ENCODE measurements around the gene HES5. TPM values are rescaled to one million over a fixed set of nuclear protein-coding genes. Genes with fewer than 3 reads are reported as not detected.

Gene HES5
- polyA plus RNA-seq, 2 donors, result 0.71 to 1.5 TPM

- 59 to 63% methylated on average over 11 of the region's 11 CpGs for WGBS, 2 donors
- peaks cover 18 to 56% of the 10 kb centered on the region in 2 donors for H3K4me1 ChIP-seq (ENCODE audit: control insufficient read depth in 2 of 2, insufficient read depth in 2 of 2, low read length in 1 of 2)
- no peaks in the 10 kb centered on the region for H3K27me3 ChIP-seq (ENCODE audit: control insufficient read depth in 1 of 2, insufficient read depth in 2 of 2, low read length in 2 of 2)
These were observed 3.3 kb upstream of the HES5 start for GRCh38 chr1:2533365-2533764.

GRCh38 chr1:2532485-2533160 lies 2.6 kb upstream of the HES5 start:
- 51 to 63% methylated on average over 20 to 23 of the region's 23 CpGs for WGBS, 2 donors
- peaks cover 25 to 61% of the 10 kb centered on the region in 2 donors for H3K4me1 ChIP-seq (ENCODE audit: control insufficient read depth in 2 of 2, insufficient read depth in 2 of 2, low read length in 1 of 2)

More at GRCh38 chr1:2533365-2533764, 3.3 kb upstream of the HES5 start:
- H3K27ac ChIP-seq (ENCODE audit: low read depth in 2 of 2, low read length in 1 of 2), result peak overlapping the region in 1 of 2 donors; percentile 43
- no peaks in the 10 kb centered on the region for H3K9me3 ChIP-seq (ENCODE audit: control insufficient read depth in 2 of 2, insufficient read depth in 1 of 2, low read depth in 1 of 2, low read length in 1 of 2)
- no peaks in the 10 kb centered on the region for H3K36me3 ChIP-seq (ENCODE audit: control insufficient read depth in 2 of 2, insufficient read depth in 2 of 2, low read length in 1 of 2)
- H3K4me3 ChIP-seq (ENCODE audit: low read depth in 1 of 2, low read length in 2 of 2), result no peak overlapping the region

GRCh38 chr1:2530513-2531361 lies 674 bp upstream of the HES5 start:
- WGBS, 2 donors, result 13 to 16% methylated on average over 21 to 30 of the region's 30 CpGs
- no peaks in the 10 kb centered on the region for H3K36me3 ChIP-seq (ENCODE audit: control insufficient read depth in 2 of 2, insufficient read depth in 2 of 2, low read length in 1 of 2)
- peak overlapping the region; percentile 44 to 45 for H3K4me3 ChIP-seq (ENCODE audit: low read depth in 1 of 2, low read length in 2 of 2)
- H3K4me1 ChIP-seq (ENCODE audit: control insufficient read depth in 2 of 2, insufficient read depth in 2 of 2, low read length in 1 of 2), result peaks cover 31 to 61% of the 10 kb centered on the region in 2 donors
- H3K27me3 ChIP-seq (ENCODE audit: control insufficient read depth in 1 of 2, insufficient read depth in 2 of 2, low read length in 2 of 2), result no peaks in the 10 kb centered on the region
- H3K27ac ChIP-seq (ENCODE audit: low read depth in 2 of 2, low read length in 1 of 2), result peak overlapping the region; percentile 50 to 65
- H3K9me3 ChIP-seq (ENCODE audit: control insufficient read depth in 2 of 2, insufficient read depth in 1 of 2, low read depth in 1 of 2, low read length in 1 of 2), result no peaks in the 10 kb centered on the region

More at GRCh38 chr1:2532485-2533160, 2.6 kb upstream of the HES5 start:
- H3K9me3 ChIP-seq (ENCODE audit: control insufficient read depth in 2 of 2, insufficient read depth in 1 of 2, low read depth in 1 of 2, low read length in 1 of 2), result no peaks in the 10 kb centered on the region
- no peaks in the 10 kb centered on the region for H3K27me3 ChIP-seq (ENCODE audit: control insufficient read depth in 1 of 2, insufficient read depth in 2 of 2, low read length in 2 of 2)
- no peaks in the 10 kb centered on the region for H3K36me3 ChIP-seq (ENCODE audit: control insufficient read depth in 2 of 2, insufficient read depth in 2 of 2, low read length in 1 of 2)
- H3K27ac ChIP-seq (ENCODE audit: low read depth in 2 of 2, low read length in 1 of 2), result peak overlapping the region in 1 of 2 donors; percentile 43
- no peak overlapping the region for H3K4me3 ChIP-seq (ENCODE audit: low read depth in 1 of 2, low read length in 2 of 2)

- Histone ChIP-seq H3K4me3 (ENCODE audit: low read depth in 1 of 2, low read length in 2 of 2) (peak overlapping the region; percentile 44 to 45), H3K27me3 (ENCODE audit: control insufficient read depth in 1 of 2, insufficient read depth in 2 of 2, low read length in 2 of 2) (no peaks in the 10 kb centered on the region), H3K4me1 (ENCODE audit: control insufficient read depth in 2 of 2, insufficient read depth in 2 of 2, low read length in 1 of 2) (peaks cover 35 to 61% of the 10 kb centered on the region in 2 donors), H3K27ac (ENCODE audit: low read depth in 2 of 2, low read length in 1 of 2) (peak overlapping the region; percentile 26 to 47), H3K36me3 (ENCODE audit: control insufficient read depth in 2 of 2, insufficient read depth in 2 of 2, low read length in 1 of 2) (no peaks in the 10 kb centered on the region), H3K9me3 (ENCODE audit: control insufficient read depth in 2 of 2, insufficient read depth in 1 of 2, low read depth in 1 of 2, low read length in 1 of 2) (no peaks in the 10 kb centered on the region)
- 4 to 7% methylated on average over 62 to 84 of the region's 84 CpGs for WGBS, 2 donors
These were observed 888 bp downstream of the HES5 start for GRCh38 chr1:2528966-2529783.

- Histone ChIP-seq H3K4me3 (ENCODE audit: low read depth in 1 of 2, low read length in 2 of 2) (peak overlapping the region in 1 of 2 donors; percentile 45), H3K36me3 (ENCODE audit: control insufficient read depth in 2 of 2, insufficient read depth in 2 of 2, low read length in 1 of 2) (no peaks in the 10 kb centered on the region), H3K4me1 (ENCODE audit: control insufficient read depth in 2 of 2, insufficient read depth in 2 of 2, low read length in 1 of 2) (peaks cover 37 to 61% of the 10 kb centered on the region in 2 donors), H3K27me3 (ENCODE audit: control insufficient read depth in 1 of 2, insufficient read depth in 2 of 2, low read length in 2 of 2) (no peaks in the 10 kb centered on the region), H3K27ac (ENCODE audit: low read depth in 2 of 2, low read length in 1 of 2) (no peak overlapping the region), H3K9me3 (ENCODE audit: control insufficient read depth in 2 of 2, insufficient read depth in 1 of 2, low read depth in 1 of 2, low read length in 1 of 2) (no peaks in the 10 kb centered on the region)
- 37 to 56% methylated on average over 10 of the region's 10 CpGs for WGBS, 2 donors
These were observed 1.5 kb downstream of the HES5 start for GRCh38 chr1:2528611-2528965.

GRCh38 chr1:2528016-2528415 lies 2.0 kb downstream of the HES5 start:
- Histone ChIP-seq H3K4me1 (ENCODE audit: control insufficient read depth in 2 of 2, insufficient read depth in 2 of 2, low read length in 1 of 2) (peaks cover 37 to 60% of the 10 kb centered on the region in 2 donors), H3K36me3 (ENCODE audit: control insufficient read depth in 2 of 2, insufficient read depth in 2 of 2, low read length in 1 of 2) (no peaks in the 10 kb centered on the region), H3K27me3 (ENCODE audit: control insufficient read depth in 1 of 2, insufficient read depth in 2 of 2, low read length in 2 of 2) (no peaks in the 10 kb centered on the region), H3K9me3 (ENCODE audit: control insufficient read depth in 2 of 2, insufficient read depth in 1 of 2, low read depth in 1 of 2, low read length in 1 of 2) (no peaks in the 10 kb centered on the region), H3K4me3 (ENCODE audit: low read depth in 1 of 2, low read length in 2 of 2) (no peak overlapping the region), H3K27ac (ENCODE audit: low read depth in 2 of 2, low read length in 1 of 2) (peak overlapping the region in 1 of 2 donors; percentile 2)
- WGBS, 2 donors, result 39 to 43% methylated on average over 12 of the region's 12 CpGs

- no peaks in the 10 kb centered on the region for H3K9me3 ChIP-seq (ENCODE audit: control insufficient read depth in 2 of 2, insufficient read depth in 1 of 2, low read depth in 1 of 2, low read length in 1 of 2)
These were observed 2.6 kb downstream of the HES5 start for GRCh38 chr1:2527556-2527860.

GRCh38 chr1:2526824-2527555 lies 3.1 kb downstream of the HES5 start:
- WGBS, 2 donors, result 24 to 30% methylated on average over 20 of the region's 20 CpGs
- no peaks in the 10 kb centered on the region for H3K36me3 ChIP-seq (ENCODE audit: control insufficient read depth in 2 of 2, insufficient read depth in 2 of 2, low read length in 1 of 2)
- H3K4me3 ChIP-seq (ENCODE audit: low read depth in 1 of 2, low read length in 2 of 2), result peak overlapping the region; percentile 23 to 86
- peaks cover 37 to 52% of the 10 kb centered on the region in 2 donors for H3K4me1 ChIP-seq (ENCODE audit: control insufficient read depth in 2 of 2, insufficient read depth in 2 of 2, low read length in 1 of 2)
- H3K27me3 ChIP-seq (ENCODE audit: control insufficient read depth in 1 of 2, insufficient read depth in 2 of 2, low read length in 2 of 2), result no peaks in the 10 kb centered on the region
- no peaks in the 10 kb centered on the region for H3K9me3 ChIP-seq (ENCODE audit: control insufficient read depth in 2 of 2, insufficient read depth in 1 of 2, low read depth in 1 of 2, low read length in 1 of 2)
- peak overlapping the region; percentile 77 to 92 for H3K27ac ChIP-seq (ENCODE audit: low read depth in 2 of 2, low read length in 1 of 2)

More at GRCh38 chr1:2527556-2527860, 2.6 kb downstream of the HES5 start:
- H3K4me1 ChIP-seq (ENCODE audit: control insufficient read depth in 2 of 2, insufficient read depth in 2 of 2, low read length in 1 of 2), result peaks cover 37 to 57% of the 10 kb centered on the region in 2 donors
- H3K27ac ChIP-seq (ENCODE audit: low read depth in 2 of 2, low read length in 1 of 2), result peak overlapping the region; percentile 43 to 77
- WGBS, 2 donors, result 66 to 83% methylated on average over 4 of the region's 4 CpGs
- H3K27me3 ChIP-seq (ENCODE audit: control insufficient read depth in 1 of 2, insufficient read depth in 2 of 2, low read length in 2 of 2), result no peaks in the 10 kb centered on the region
- H3K36me3 ChIP-seq (ENCODE audit: control insufficient read depth in 2 of 2, insufficient read depth in 2 of 2, low read length in 1 of 2), result no peaks in the 10 kb centered on the region
- H3K4me3 ChIP-seq (ENCODE audit: low read depth in 1 of 2, low read length in 2 of 2), result no peak overlapping the region
